ENCODE results near the gene GALNT9.

Gene GALNT9

DNA sequence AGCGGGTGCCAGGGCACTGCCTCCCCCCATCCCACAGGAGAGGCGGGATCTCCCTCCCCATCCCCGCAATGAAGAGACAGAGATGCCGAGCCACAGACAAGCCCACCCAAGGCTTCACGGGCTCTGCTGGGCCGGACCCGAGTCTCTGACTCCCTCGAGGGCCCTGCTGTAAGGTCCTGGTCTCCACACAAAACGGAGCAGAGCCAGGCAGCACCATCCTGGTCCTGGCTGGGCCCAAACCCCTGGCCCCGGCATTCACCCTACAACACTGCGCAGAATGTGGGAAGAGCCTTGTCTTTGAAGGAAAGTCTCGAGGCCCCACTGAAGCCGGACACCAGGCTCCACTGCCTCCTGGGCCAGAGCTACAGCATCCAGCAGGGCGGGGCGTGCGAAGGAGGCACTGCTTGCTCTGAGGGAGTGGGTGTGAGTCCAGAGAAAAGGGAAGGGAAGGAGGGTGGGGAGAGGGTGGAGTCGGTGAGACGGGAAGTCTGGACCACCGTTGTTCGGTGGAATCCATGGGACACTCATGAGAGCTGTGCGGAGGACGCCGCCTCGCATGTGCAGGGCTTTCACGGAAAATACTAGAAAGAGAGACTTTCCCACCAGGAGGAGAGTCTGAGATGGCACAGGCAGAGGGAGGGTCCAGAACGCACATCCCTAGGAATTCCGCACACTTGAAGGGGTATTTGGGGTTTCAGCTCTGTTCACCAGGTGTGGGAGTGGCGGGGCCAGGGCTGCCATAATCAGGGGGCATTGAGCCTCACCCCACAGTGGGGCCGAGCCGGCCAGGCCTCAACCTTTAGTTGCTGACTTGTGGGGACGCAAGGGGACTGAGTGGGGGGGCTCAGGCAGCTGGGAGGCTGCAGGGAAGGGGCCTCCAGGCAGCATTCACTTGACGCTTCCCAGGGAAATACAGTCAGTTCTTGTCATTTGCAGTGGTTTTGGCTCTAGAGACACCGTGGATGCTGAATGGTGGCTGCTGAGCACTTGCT, 36.8 kb downstream of the GALNT9 start:
- DNase-seq = no peak

DNA sequence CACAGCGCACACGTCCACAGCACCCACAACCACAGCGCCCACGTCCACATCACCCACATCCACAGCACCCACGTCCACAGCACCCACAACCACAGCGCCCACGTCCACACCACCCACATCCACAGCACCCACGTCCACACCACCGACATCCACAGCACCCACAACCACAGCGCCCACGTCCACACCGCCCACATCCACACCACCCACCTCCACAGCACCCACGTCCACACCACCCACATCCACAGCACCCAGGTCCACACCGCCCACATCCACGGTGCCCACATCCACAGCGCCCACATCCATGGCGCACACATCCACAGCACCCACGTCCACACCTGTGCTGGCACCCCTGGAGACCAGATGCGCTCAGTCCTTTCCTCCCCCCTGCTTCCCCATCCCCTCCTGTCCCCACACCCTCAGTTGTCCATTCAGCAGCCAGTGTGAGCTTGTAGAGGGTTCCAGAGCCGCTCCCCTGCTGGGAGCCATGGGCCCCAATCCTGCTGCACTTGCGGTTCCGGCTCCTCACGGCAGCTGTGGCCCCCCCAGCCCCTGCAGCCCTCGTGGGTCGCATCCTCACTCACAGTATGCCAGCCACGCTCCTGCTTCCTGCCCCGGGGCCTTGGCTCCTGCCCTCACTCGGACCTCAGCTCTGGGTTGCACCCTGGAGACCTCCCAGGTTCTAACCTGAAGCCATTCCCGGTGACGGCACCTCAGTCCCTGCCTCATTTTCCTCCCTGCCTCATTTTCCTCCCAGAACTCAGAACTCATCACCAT, 37.8 kb downstream of the GALNT9 start:
- DNase-seq = no peak

DNA sequence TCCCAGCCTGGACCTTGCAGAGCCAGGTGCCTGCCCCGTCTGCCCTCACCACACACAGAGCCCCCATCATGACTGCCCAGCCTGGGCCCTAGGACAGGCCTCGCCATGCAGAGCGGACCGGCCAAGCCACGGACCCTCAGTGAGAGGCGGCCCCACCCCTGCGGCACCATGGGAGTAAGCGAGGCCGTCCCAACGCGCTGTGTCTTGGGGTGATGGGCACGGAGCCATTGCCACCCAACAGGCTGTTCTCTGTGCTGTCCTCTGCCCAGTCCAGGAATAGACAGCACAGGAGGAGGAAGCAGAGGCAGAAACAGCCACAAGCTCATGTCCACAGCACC, 39.2 kb downstream of the GALNT9 start:
- no peak for DNase-seq

DNA sequence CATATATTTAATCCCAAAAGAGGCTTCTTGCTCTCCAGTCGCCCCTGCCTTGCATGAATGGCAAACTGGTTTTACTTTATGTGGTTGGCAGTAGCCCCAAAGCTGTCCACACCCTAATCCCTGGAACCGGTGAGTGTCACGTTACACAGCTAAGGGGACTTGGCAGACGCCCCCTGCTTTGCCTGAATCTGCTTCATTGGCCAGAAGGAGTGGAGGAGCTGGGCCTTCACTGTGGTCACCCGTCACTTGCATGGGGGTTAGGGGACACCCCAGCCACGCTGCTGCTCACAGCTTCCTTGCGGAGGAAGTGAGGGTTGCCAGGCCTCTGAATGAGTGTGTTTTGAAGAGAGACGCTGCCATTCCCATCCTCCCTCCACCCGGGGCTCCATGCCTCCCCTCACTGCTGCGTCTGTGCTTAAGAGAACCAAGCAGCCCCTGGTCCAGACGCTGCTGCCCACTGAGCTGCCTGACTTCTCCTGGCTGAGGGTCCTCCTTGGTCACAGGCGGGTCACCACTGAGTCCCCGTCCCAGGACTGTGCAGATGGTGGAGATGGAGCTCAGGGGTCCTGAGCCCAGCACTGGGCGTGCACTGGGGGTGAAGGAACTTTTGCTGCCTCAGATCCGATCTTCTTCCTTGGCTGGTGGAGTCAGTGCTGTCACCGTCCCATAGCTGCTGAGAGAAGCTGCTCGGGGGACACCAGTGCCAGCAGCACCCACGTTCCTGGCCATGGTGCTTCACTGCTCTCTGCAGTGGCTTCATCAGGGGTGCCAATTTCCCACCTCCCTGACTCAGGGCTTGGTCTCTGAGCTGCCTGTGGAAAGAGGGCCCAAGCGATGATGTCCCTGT, 39.8 kb downstream of the GALNT9 start:
- no peak for DNase-seq

- no peak for DNase-seq
Measured at GRCh38 chr12:132288516-132289215, 40.7 kb downstream of the GALNT9 start.

DNA sequence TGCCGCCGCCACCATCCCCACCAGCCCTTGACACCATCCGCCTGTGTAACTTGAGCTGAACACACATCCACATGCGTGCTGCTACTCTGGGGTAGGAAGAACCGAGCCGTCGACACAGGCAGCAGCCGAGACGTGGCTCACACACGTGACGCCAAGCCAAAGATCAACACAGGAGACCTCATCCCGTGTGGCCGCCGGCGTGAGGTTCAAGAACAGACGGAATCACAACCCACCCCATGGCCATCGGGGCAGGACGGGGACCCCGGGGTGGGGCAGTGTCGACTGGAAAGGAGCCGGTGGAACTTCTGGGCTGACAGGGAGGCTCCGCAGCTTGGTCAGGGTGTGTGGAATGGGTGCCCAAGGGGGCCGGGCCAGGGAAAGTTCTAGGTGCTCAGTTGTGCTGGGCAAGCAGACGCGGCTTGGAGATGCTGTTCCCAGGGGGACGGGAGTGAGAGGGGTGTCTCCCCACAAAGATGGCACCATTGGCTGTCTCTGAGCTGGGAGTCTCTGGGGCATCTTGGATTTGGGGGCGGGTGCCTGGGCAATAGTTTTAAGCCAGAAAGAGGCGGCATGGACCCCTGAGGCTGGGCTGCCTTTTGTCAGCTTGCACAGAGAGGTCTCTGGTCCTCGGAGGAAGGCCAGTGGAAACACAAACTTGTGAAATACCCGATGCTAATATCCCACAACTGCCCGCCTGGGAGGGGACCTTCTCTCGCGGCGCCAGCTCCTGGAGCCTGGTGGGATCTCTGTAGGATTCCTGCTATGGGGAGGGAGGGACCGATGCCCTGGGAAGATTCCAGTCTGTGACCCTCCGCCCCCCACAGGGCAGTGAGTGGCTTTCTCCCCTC, 41.8 kb downstream of the GALNT9 start:
- DNase-seq = no peak

- DNase-seq = no peak
Measured at GRCh38 chr12:132286912-132287311, 42.5 kb downstream of the GALNT9 start.

DNA sequence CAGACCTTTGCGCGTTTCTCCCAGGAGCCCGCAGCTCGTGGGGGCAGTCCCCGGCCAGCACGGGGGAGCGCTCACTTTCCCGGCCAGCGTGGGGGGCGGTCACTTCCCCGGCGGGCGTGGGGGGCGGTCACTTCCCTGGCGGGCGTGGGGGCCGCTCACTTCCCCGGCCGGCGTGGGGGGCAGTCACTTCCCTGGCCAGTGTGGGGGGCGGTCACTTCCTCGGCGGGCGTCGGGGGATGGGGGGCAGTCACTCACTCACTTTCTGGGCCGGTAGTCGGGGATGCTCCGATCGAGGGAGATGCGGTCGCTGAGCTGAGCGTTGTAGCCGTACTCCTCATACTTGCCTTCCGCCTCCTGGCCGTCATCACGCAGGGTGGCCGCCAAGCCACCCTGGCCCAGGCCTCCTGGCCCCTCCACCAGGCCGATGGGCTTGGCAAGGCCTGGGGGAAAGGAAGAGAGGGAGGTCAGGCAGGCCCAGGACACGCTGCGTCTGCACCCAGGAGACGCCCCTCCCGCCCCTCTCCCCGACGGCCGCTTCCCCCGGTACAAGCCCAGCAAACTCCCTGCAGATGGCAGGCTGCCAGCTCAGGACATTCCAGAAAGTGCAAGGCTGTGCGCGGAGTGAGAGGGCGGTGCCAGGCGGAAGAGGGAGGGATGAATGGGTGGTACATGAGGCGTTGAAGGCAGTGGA, 43.3 kb downstream of the GALNT9 start:
- no peak for DNase-seq

DNA sequence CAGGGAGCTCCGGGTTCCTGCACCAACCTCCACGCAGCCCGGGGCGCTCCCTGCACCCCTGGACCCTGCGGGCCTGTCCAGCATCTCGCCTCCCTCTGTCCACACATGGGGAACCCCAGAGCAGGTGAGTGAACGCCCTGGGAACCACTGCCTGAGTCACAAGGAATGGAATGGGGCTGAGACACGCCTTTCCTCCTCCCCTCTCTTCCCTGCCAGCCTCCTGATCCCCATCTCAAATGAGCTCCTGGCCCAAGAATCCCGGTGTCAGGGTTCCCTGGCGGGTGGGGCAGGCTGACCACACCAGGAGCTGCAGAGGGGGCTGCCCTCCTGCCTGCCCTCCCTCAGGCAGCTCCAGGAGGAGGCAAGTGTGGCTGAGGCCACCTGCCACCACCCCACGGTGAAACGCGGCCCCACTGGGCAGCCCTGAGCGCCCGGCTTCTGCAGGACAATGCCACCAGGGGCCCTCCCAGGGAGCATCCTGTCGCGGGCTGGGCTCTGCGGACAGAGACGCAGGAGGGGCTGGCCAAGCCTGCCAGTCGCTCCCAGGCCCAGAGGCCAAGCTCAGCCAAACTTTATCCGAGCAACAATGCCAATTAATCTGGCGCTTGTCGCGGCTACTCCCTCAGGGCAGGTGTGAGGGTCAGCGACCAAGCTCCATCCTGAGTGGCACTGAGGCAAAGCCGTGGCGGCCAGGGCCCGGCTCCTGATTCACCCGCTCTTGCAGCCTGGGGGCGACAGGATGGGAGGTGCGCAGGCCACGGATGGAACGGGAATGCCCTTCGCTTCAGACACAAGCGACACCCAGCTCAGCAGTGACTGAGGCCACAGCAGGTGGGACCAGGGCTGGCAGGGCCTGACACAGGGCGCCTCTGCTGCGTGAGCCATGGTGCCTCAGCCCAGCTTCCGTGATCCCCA, 44.3 kb downstream of the GALNT9 start:
- no peak for DNase-seq

DNA sequence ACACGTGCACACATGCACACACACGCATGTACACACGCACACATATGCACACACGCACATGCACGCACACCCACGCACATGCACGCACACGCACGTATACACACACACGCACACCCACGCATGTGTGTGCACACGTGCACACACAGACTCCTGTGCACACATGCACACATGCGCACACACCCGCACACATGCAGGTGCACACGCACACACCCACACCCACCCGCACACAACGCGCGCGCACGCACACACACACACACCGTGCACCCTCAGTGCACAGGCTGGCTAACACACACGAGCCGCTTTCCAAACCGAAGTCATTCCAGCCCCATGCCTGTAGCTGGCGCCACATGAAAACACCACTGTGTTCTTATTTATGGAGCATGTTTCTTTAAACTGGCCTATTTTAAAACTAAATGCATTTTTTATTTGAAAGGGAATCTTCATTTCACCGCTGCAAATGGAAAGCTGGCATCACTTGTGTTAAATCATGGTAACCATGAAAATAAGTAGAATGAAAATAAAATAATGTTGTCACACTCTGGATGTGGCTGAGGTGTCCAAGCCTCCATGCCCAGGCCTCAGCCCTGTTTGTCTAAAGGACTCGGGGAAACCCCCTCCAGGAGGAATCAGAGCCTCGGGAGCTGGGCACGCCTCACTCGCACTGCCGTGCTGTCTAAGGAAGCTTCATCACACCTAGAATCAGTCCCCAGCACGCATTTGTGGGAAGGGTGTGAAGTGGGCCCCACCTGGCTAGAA, 45.1 kb downstream of the GALNT9 start:
- DNase-seq = no peak

GRCh38 chr12:132282950-132283771, 46.2 kb downstream of the GALNT9 start:
- DNase-seq = no peak

DNA sequence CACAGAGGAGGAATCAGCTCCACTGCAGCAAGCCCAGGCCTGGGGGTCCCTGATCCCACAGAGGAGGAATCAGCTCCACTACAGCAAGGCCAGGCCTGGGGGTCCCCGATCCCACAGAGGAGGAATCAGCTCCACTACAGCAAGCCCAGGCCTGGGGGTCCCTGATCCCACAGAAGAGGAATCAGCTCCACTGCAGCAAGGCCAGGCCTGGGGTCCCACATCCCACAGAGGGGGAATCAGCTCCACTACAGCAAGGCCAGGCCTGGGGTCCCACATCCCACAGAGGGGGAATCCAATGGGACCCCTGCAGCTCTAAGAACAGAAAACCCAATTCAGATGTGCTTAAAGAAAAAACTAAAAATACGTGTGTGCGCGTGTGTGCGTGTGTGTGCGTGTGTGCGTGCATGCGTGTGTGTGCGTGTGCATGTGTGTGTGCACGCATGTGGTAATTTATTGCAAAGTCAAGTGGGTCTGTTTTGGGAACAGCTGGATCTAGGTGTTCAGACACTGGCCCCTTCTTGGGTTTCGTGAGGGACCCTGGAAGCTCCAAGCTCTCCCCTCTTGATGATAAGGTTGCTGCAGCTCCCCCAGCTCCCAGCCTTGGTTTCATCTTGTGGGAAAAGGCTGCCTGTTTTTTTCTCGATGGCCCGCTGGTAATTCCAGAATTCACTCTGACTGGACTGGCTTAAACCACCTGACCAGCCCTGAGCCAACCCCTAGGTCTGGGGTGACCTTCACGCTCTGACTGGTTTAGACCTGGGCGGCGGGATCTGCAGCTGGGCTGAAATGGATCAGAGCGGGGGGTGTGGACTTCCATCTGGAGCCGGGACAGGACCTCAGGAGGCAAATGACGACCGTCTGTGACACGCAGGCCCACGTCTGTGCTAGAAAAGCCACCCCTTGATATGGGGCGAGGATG, 47.1 kb downstream of the GALNT9 start:
- no peak for DNase-seq

GRCh38 chr12:132281038-132281437, 48.4 kb downstream of the GALNT9 start:
- no peak for DNase-seq

DNA sequence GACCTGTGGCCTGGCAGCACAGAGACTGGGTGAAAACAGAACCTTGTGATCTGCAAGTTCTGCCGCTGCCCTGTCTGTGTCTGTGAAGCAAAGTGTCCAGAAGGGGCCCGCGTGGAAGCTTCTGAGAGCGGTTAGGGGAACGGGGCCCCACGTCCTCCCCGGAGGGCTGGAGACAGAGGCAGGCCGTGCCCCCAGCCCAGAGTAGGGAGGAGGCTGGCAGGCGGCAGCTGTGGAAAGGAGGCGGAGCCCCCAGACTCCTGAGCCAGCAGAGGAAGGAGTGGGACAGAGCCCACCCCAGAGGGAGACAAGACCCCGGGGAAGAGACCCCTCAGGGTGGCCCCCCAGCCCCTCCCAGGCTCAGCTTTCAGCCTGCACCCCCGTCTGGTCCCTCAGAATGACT, 49.0 kb downstream of the GALNT9 start:
- DNase-seq = no peak

GRCh38 chr12:132279930-132280329, 49.5 kb downstream of the GALNT9 start:
- no peak for DNase-seq

DNA sequence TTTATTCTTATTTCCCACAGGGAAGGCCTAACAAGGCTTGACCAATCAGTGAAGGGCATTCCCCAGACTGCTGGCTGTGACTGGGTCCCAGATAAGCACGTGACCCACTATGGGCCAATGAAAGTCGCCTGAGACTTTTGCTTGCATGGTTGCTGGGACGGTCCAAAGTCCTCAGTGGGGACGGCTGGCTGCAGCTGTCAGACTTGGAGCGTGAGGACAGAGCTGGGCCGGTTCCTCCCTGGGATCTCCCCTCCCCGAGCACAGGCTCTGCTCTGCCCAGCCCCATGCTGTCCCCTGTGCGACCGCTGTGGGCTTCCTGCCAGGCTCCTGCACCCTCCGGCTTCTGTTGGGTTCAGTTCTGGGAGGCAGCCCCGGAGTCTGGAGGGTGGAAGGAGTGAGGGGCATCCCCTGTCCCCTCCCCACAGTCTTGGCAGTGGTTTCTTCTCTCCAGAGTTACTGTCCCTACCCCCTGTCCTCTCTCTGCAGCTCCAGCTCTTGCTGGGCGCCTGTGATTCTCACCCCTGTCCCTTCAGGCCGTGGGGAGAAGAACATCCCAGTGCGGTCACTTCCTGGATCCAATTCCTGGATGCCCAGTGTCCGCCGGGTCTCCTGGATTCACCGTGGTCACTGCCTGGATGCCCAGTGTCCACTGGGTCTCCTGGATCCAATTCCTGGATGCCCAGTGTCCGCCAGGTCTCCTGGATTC, 50.1 kb downstream of the GALNT9 start:
- DNase-seq = no peak
